ENCODE results near the gene TANK.

GRCh38 chr2:161158882-161159281, 1.3 kb upstream of the TANK start:
- no peak for TF ChIP-seq CTCF (conservative IDR thresholded peaks at IDR 0.05)
- no peak for TF ChIP-seq ZFX (IDR thresholded peaks at IDR 0.05)

Measured in C4-2B (cell line).